Upper lobe of left lung (tissue), 4 donors: ENCODE data around the gene SCG5.

Experiments used
- EP300 ChIP-seq, 4 donors: sonication (generic); formaldehyde crosslinking; IDR thresholded peaks; one replicate each; pipeline ENCODE4 v1.5.1; 2017; ENCODE audit warnings: antibody characterized with exemption in 4 of 4, control low read depth in 2 of 4
- POLR2A ChIP-seq, 4 donors: fragments of 450-650 bp; IDR thresholded peaks; one replicate each; pipeline ENCODE4 v1.5.1; 2016 to 2017; ENCODE audit warnings: antibody characterized with exemption in 4 of 4, mild to moderate bottlenecking in 2 of 4
- POLR2AphosphoS5 ChIP-seq, 2 donors: sonication (generic); formaldehyde crosslinking; IDR thresholded peaks; one replicate each; pipeline ENCODE4 v1.5.1; 2017; ENCODE audit warnings: antibody characterized with exemption in 2 of 2
- TF ChIP-seq, protein P1 (sequence below), 6 experiments: fragments of 450-650 bp in 4 of 6; fragments of 200-600 bp in 2 of 6; sonication (generic) in 2 of 6; IDR thresholded peaks; one replicate each; pipeline ENCODE4 v1.5.1; 2016 to 2019; ENCODE audit warnings: antibody characterized with exemption in 6 of 6

DNA sequence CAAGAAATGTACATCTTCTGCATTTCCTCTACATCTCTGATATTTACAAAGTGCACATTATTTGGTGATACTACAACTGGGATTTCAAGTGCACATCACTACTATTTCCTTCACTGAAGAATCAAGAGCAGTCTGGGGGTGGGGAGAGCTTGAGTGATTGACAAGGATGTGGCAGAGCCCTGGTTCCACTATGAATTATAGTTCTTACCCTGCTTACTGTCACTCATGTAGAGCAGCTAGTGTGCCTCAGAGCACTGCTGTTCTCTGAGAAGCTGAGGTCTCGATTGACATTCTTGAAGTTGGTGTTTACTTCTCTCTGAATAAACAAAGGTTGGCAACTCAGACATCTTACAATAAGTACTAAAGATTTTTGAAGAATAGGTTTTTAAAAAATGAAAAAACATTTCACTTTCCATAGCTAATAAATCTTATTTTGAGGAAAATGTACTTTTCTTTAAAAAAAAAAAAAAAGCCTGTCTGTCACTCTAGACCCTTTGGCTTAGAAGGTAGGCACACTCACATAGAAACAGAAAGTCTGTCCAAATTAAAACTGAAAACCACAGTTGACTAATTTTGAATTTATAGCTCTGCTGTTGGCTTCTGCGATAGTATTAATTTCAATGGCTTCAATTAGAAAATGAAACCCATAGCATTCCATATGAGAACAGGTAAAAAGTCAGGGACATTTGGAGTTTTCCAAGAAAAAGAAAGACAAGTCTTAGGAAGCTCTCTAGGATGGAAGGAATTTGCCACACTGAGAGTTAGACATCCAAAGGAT is 81.8 kb downstream of the SCG5 start:
- TF ChIP-seq POLR2A (IDR thresholded peaks at IDR 0.05) (no peak), POLR2AphosphoS5 (IDR thresholded peaks at IDR 0.05) (no peak), EP300 (IDR thresholded peaks at IDR 0.05) (no peak)
- TF ChIP-seq, protein P1, sequence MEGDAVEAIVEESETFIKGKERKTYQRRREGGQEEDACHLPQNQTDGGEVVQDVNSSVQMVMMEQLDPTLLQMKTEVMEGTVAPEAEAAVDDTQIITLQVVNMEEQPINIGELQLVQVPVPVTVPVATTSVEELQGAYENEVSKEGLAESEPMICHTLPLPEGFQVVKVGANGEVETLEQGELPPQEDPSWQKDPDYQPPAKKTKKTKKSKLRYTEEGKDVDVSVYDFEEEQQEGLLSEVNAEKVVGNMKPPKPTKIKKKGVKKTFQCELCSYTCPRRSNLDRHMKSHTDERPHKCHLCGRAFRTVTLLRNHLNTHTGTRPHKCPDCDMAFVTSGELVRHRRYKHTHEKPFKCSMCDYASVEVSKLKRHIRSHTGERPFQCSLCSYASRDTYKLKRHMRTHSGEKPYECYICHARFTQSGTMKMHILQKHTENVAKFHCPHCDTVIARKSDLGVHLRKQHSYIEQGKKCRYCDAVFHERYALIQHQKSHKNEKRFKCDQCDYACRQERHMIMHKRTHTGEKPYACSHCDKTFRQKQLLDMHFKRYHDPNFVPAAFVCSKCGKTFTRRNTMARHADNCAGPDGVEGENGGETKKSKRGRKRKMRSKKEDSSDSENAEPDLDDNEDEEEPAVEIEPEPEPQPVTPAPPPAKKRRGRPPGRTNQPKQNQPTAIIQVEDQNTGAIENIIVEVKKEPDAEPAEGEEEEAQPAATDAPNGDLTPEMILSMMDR (IDR thresholded peaks at IDR 0.05) = no peak
